NCI-H146 treated with DMSO at 0.1 percent for 48 hours (cell line): Measurements from ENCODE around the gene TMEM201.

Experiments
- DNase-seq: peaks from one replicate; lab custom pipeline; 2025; ENCODE audit not compliant: unreplicated experiment; lab: John Stamatoyannopoulos, UW

TMEM201 gene

GRCh38 chr1:9652379-9653209 is 63.9 kb downstream of the TMEM201 start:
- no peak for DNase-seq

GRCh38 chr1:9653210-9653490 is 64.4 kb downstream of the TMEM201 start:
- no peak for DNase-seq

GRCh38 chr1:9653491-9654050 is 64.9 kb downstream of the TMEM201 start:
- DNase-seq, result no peak

GRCh38 chr1:9654051-9654833 is 65.5 kb downstream of the TMEM201 start:
- DNase-seq, result no peak

- DNase-seq, result no peak
Measured at GRCh38 chr1:9654834-9655723, 66.4 kb downstream of the TMEM201 start.

GRCh38 chr1:9655836-9656235 is 67.1 kb downstream of the TMEM201 start:
- DNase-seq, result no peak

- no peak for DNase-seq
Measured at GRCh38 chr1:9657521-9658032, 68.9 kb downstream of the TMEM201 start.

GRCh38 chr1:9658199-9658598 is 69.5 kb downstream of the TMEM201 start:
- DNase-seq, result no peak

GRCh38 chr1:9659328-9659727 is 70.6 kb downstream of the TMEM201 start:
- DNase-seq, result no peak

GRCh38 chr1:9663257-9663656 is 74.5 kb downstream of the TMEM201 start:
- DNase-seq, result no peak
